K562 (cell line): ENCODE data around the gene EPHB1. TPM values are rescaled to one million over a fixed set of nuclear protein-coding genes. Genes with fewer than 3 reads are reported as not detected.

Experiments used
- ATAC-seq: fragments of 200-7000 bp; cut with Tn5 transposase; 3 replicates; pipeline ENCODE4 v1.9.1; 2020; ENCODE audit warnings: moderate library complexity
- BruUV-seq: library from RNA; stranded (reverse); fragments of 400-500 nt; replicated peaks from 2 replicates; lab custom pipeline; 2021; lab: Mats Ljungman, UMichigan
- CTCF ChIA-PET: fragments of 300-600 bp; formaldehyde crosslinking; extraction: SDS; loops from one replicate; lab custom pipeline; 2021; ENCODE audit warnings: low intra/inter-chr PET ratio; lab: Yijun Ruan, JAX
- POLR2A ChIA-PET: fragments of 300-600, 350-650 bp; sonication (Branson Sonifier 250); formaldehyde crosslinking; extraction: SDS; loops from one replicate; lab custom pipeline; 2021; ENCODE audit warnings: antibody characterized with exemption, inconsistent platforms; lab: Yijun Ruan, JAX
- DNase-seq, 4 experiments: peaks; one replicate each; pipeline versions ENCODE4 v3.0.0 to v3.0.0-alpha.2; 2011 to 2018; ENCODE audit warnings: low spot score in 3 of 4, mixed read lengths in 3 of 4; ENCODE audit errors: extremely low read depth in 1 of 4
- FAIRE-seq: peaks from 2 replicates; lab custom pipeline; 2011; peaks lifted over from hg19 to GRCh38; lab: Jason Lieb, UNC
- H2AFZ ChIP-seq: 2 replicates; pipeline ENCODE4 v1.6.0; 2011; ENCODE audit warnings: low read depth, low read length, control low read depth, inconsistent platforms
- H3K27ac ChIP-seq: fragments of 200-600 bp; 3 replicates; pipeline ENCODE4 v1.8.0; 2011; ENCODE audit warnings: low read depth, mild to moderate bottlenecking, control low read depth, inconsistent platforms, low read length, moderate library complexity, mixed read lengths; ENCODE audit errors: extremely low read depth
- H3K27me3 ChIP-seq, 2 experiments: fragments of 300-600 bp in 1 of 2; 2 replicates in 1 of 2; 3 replicates in 1 of 2; pipeline versions ENCODE4 v1.6.0 to v1.8.0; 2011; ENCODE audit warnings: inconsistent platforms in 2 of 2, low read length in 2 of 2, mild to moderate bottlenecking in 1 of 2, mixed read lengths in 1 of 2, moderate library complexity in 1 of 2; ENCODE audit not compliant: control insufficient read depth in 2 of 2, insufficient read depth in 2 of 2
- H3K36me3 ChIP-seq: fragments of 300-600 bp; 3 replicates; pipeline ENCODE4 v1.8.0; 2011; ENCODE audit warnings: mild to moderate bottlenecking, low read length, inconsistent platforms; ENCODE audit not compliant: control insufficient read depth, insufficient read depth
- H3K4me1 ChIP-seq, 2 experiments: fragments of 200-600 bp in 1 of 2; replicated peaks in 1 of 2; 2 replicates in 1 of 2; 3 replicates in 1 of 2; pipeline versions ENCODE4 v1.5.1 to v1.8.0; 2011; ENCODE audit warnings: inconsistent platforms in 2 of 2, low read length in 2 of 2, mild to moderate bottlenecking in 1 of 2, mixed read lengths in 1 of 2, moderate library complexity in 1 of 2; ENCODE audit not compliant: control insufficient read depth in 2 of 2, insufficient read depth in 2 of 2
- H3K4me2 ChIP-seq: 2 replicates; pipeline ENCODE4 v1.6.1; 2011; ENCODE audit warnings: low read length, control low read depth, inconsistent platforms, mixed read lengths; ENCODE audit not compliant: insufficient read depth
- H3K4me3 ChIP-seq: fragments of 200-600 bp; sonication (generic), shearing (Covaris generic); 2 replicates; pipeline ENCODE4 v1.5.1; 2016; ENCODE audit warnings: control low read depth, inconsistent platforms
- H3K79me2 ChIP-seq: fragments of 200-600 bp; 3 replicates; pipeline ENCODE4 v1.8.0; 2011; ENCODE audit warnings: low read length, inconsistent platforms; ENCODE audit not compliant: control insufficient read depth, insufficient read depth
- H3K9ac ChIP-seq, 2 experiments: 2 replicates each; pipeline versions ENCODE4 v1.6.0 to v1.6.1; 2011; ENCODE audit warnings: low read depth in 2 of 2, low read length in 2 of 2, control low read depth in 1 of 2, inconsistent platforms in 1 of 2, mild to moderate bottlenecking in 1 of 2, mixed read lengths in 1 of 2; ENCODE audit not compliant: insufficient read depth in 1 of 2
- H3K9me1 ChIP-seq: one replicate; pipeline ENCODE4 v1.6.0; 2011; ENCODE audit warnings: inconsistent platforms, mild to moderate bottlenecking, low read length, moderate library complexity; ENCODE audit not compliant: control insufficient read depth, insufficient read depth
- H3K9me3 ChIP-seq: replicated peaks from 2 replicates; pipeline ENCODE4 v1.5.1; 2011; ENCODE audit warnings: low read depth, low read length, inconsistent platforms; ENCODE audit not compliant: control insufficient read depth, insufficient read depth
- H4K20me1 ChIP-seq: replicated peaks from 2 replicates; pipeline ENCODE4 v1.6.1; 2011; ENCODE audit warnings: low read length, inconsistent platforms, mixed read lengths; ENCODE audit not compliant: control insufficient read depth, insufficient read depth
- CCAR2 ChIP-seq: fragments of 200-400 bp; formaldehyde crosslinking; IDR thresholded peaks from 2 replicates; pipeline ENCODE4 v1.6.1; 2017; ENCODE audit warnings: mild to moderate bottlenecking, low read depth, low read length
- CGGBP1 ChIP-seq: fragments of 250-450 bp; sonication (Bioruptor Pico); IDR thresholded peaks from 2 replicates; pipeline ENCODE4 v1.9.0; 2021; ENCODE audit warnings: mild to moderate bottlenecking
- HBP1 ChIP-seq: fragments of 450-650 bp; formaldehyde crosslinking; IDR thresholded peaks from 2 replicates; pipeline ENCODE4 v1.4.0; 2022; ENCODE audit warnings: missing genetic modification characterization
- MCM7 ChIP-seq, 2 experiments: fragments of 450-650 bp; IDR thresholded peaks; 2 replicates each; pipeline ENCODE4 v1.6.1; 2016 to 2018
- PURB ChIP-seq: sonication (generic); formaldehyde crosslinking; IDR thresholded peaks from 2 replicates; pipeline ENCODE4 v1.9.0; 2021; ENCODE audit warnings: low read depth, mild to moderate bottlenecking, missing genetic modification reagents
- ZNF280B ChIP-seq: fragments of 250-450 bp; sonication (Bioruptor Pico); IDR thresholded peaks from 2 replicates; pipeline ENCODE4 v1.5.1; 2021; ENCODE audit warnings: mild to moderate bottlenecking
- ZNF431 ChIP-seq: sonication (generic); formaldehyde crosslinking; IDR thresholded peaks from 2 replicates; pipeline ENCODE4 v1.8.0; 2022; ENCODE audit warnings: mild to moderate bottlenecking, missing genetic modification reagents
- ZNF518B ChIP-seq: fragments of 250-450 bp; sonication (Bioruptor Pico); IDR thresholded peaks from 2 replicates; pipeline ENCODE4 v1.5.0; 2021; ENCODE audit warnings: mild to moderate bottlenecking, moderate library complexity
- ZNF717 ChIP-seq: fragments of 250-450 bp; sonication (Bioruptor Pico); IDR thresholded peaks from 2 replicates; pipeline ENCODE4 v1.5.0; 2021
- WGBS: fragments of 100-300 bp; shearing (Covaris generic); methylation state at CpG from one replicate; pipeline ENCODE4 v1.1.6; 2016; ENCODE audit warnings: low coverage, mixed read lengths; ENCODE audit not compliant: insufficient coverage; ENCODE audit errors: missing lambda C conversion rate; 5-methylcytosine and 5-hydroxymethylcytosine counted together
- in situ Hi-C: fragments of 300-500 bp; cut with MboI; formaldehyde crosslinking; loops from 4 replicates; pipeline ENCODE4 v1.15.0; 2018; ENCODE audit warnings: inconsistent platforms, mixed read lengths
- intact Hi-C: fragments of 100-400 bp; cut with micrococcal nuclease; formaldehyde crosslinking; loops from 2 replicates; pipeline ENCODE4 v1.14.2; 2022
- polyA plus RNA-seq, 8 experiments: library from polyadenylated mRNA; depleted of rRNA in 4 of 8; stranded (reverse) in 5 of 8; unstranded in 3 of 8; fragments of >200 nt; fragmentation: Nextera tagmentation in 2 of 8; fragmentation: Illumina TruSeq in 1 of 8; extraction: Ambion mirVana in 2 of 8; extraction: Trizol in 1 of 8; gene quantifications; 2 replicates each; pipeline versions ENCODE4 v1.2.1 to v1.2.3, GENCODE V29; 2011 to 2014; ENCODE audit warnings: inconsistent platforms in 1 of 8, missing spikeins in 1 of 8
- total RNA-seq, 7 experiments: library from RNA; depleted of rRNA in 6 of 7; stranded (reverse); fragments of >200 nt in 6 of 7; fragmentation: Illumina TruSeq in 2 of 7; extraction: Trizol in 2 of 7; gene quantifications; 2 replicates each; pipeline versions ENCODE4 v1.2.1 to v1.2.3, GENCODE V29; 2011 to 2021; ENCODE audit warnings: low replicate concordance in 1 of 7
- TF ChIP-seq, protein P1 (sequence below): fragments of 450-650 bp; formaldehyde crosslinking; conservative IDR thresholded peaks from 2 replicates; pipeline ENCODE4 v1.4.0; 2022; ENCODE audit warnings: mild to moderate bottlenecking, missing genetic modification characterization

The EPHB1 gene
- total and polyA plus RNA-seq, 9 of the 15 experiments (the other 6 are each of a cell fraction or from before 2014, with no cell fraction given), result 0.29 TPM; not detected in 8

GRCh38 chr3:135228201-135228600 lies 433.1 kb downstream of the EPHB1 start (continued):
- no peak for TF ChIP-seq ZNF518B (CRISPR knock-in tag)

GRCh38 chr3:135229018-135229495 lies 434.0 kb downstream of the EPHB1 start:
- intact Hi-C loops (no loop called here), in situ Hi-C loops (no loop called here)
- Histone ChIP-seq H3K9ac (no peak overlapping the region), H3K79me2 (no peaks in the 10 kb centered on the region), H2AFZ (no peak overlapping the region), H3K36me3 (no peaks in the 10 kb centered on the region), H3K9me3 (no peaks in the 10 kb centered on the region), H3K27ac (no peak overlapping the region), H3K4me1 (no peaks in the 10 kb centered on the region), H3K27me3 (no peaks in the 10 kb centered on the region), H3K4me3 (no peak overlapping the region), H4K20me1 (no peaks in the 10 kb centered on the region), H3K4me2 (no peak overlapping the region), H3K9me1 (no peaks in the 10 kb centered on the region)
- DNase-seq, result no peak
- 0% methylated on average over 4 of the region's 5 CpGs for WGBS
- CTCF ChIA-PET, result no interaction called here
- POLR2A ChIA-PET, result no interaction called here
- ATAC-seq, result no peak
- BruUV-seq, result no TSS peak
- no peak for FAIRE-seq
- no peak for TF ChIP-seq ZNF717 (CRISPR knock-in tag)
- TF ChIP-seq HBP1 (CRISPR knock-in tag), result no peak
- TF ChIP-seq, protein P1, sequence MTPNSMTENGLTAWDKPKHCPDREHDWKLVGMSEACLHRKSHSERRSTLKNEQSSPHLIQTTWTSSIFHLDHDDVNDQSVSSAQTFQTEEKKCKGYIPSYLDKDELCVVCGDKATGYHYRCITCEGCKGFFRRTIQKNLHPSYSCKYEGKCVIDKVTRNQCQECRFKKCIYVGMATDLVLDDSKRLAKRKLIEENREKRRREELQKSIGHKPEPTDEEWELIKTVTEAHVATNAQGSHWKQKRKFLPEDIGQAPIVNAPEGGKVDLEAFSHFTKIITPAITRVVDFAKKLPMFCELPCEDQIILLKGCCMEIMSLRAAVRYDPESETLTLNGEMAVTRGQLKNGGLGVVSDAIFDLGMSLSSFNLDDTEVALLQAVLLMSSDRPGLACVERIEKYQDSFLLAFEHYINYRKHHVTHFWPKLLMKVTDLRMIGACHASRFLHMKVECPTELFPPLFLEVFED (CRISPR knock-in tag), result no peak
- TF ChIP-seq ZNF280B (CRISPR knock-in tag), result no peak
- TF ChIP-seq ZNF431 (CRISPR knock-in tag), result no peak
- no peak for TF ChIP-seq PURB
- TF ChIP-seq MCM7 (IDR thresholded peaks at IDR 0.05), result no peak
- TF ChIP-seq CCAR2, result no peak
- TF ChIP-seq CGGBP1 (CRISPR knock-in tag), result no peak
